H1 (cell line): ENCODE results near the gene ZNF423. TPM values are rescaled to one million over a fixed set of nuclear protein-coding genes. Genes with fewer than 3 reads are reported as not detected.

Experiments
- CTCF ChIA-PET: fragments of 300-600 bp; sonication (Branson Sonifier 250); formaldehyde crosslinking; loops from one replicate; lab custom pipeline; 2021; ENCODE audit not compliant: partially characterized antibody; lab: Charles Lee
- POLR2A ChIA-PET: fragments of 300-600 bp; sonication (Branson Sonifier 250); formaldehyde crosslinking; loops from one replicate; lab custom pipeline; 2021; ENCODE audit warnings: inconsistent platforms; ENCODE audit not compliant: partially characterized antibody; lab: Charles Lee
- DNase-seq, 2 experiments: peaks; one replicate each; pipeline versions ENCODE4 v3.0.0 to v3.0.0-alpha.2; 2010 to 2022; ENCODE audit warnings: low spot score in 2 of 2, low read depth in 1 of 2, mixed read lengths in 1 of 2
- FAIRE-seq: peaks from 2 replicates; lab custom pipeline; 2011; peaks lifted over from hg19 to GRCh38; lab: Jason Lieb, UNC
- H2AFZ ChIP-seq: 2 replicates; pipeline ENCODE4 v1.8.1; 2012; ENCODE audit warnings: low read length, inconsistent platforms
- H2AK5ac ChIP-seq: 2 replicates; pipeline ENCODE4 v1.6.1; 2013; ENCODE audit warnings: low read depth, low read length
- H2BK120ac ChIP-seq: replicated peaks from 2 replicates; pipeline ENCODE3; 2013; ENCODE audit warnings: low read depth, low read length, inconsistent platforms
- H2BK12ac ChIP-seq: 2 replicates; pipeline ENCODE4 v1.6.1; 2013; ENCODE audit warnings: low read depth, low read length
- H2BK15ac ChIP-seq: 2 replicates; pipeline ENCODE4 v1.6.1; 2013; ENCODE audit warnings: low read length
- H2BK20ac ChIP-seq: 2 replicates; pipeline ENCODE4 v1.6.1; 2013; ENCODE audit warnings: low read length
- H2BK5ac ChIP-seq: 2 replicates; pipeline ENCODE4 v1.6.1; 2013; ENCODE audit warnings: low read depth, low read length
- H3K14ac ChIP-seq: 2 replicates; pipeline ENCODE4 v1.6.1; 2013; ENCODE audit warnings: inconsistent platforms; ENCODE audit not compliant: insufficient read length
- H3K18ac ChIP-seq: 2 replicates; pipeline ENCODE4 v1.6.1; 2013; ENCODE audit warnings: low read length; ENCODE audit errors: extremely low read depth
- H3K23ac ChIP-seq: 2 replicates; pipeline ENCODE4 v1.6.1; 2013; ENCODE audit warnings: inconsistent platforms; ENCODE audit not compliant: insufficient read length
- H3K23me2 ChIP-seq: 2 replicates; pipeline ENCODE4 v1.6.1; 2013; ENCODE audit warnings: low read depth, low read length
- H3K27ac ChIP-seq: 2 replicates; pipeline ENCODE4 v1.6.1; 2011; ENCODE audit warnings: low read depth, low read length, inconsistent platforms
- H3K27me3 ChIP-seq, 4 experiments: replicated peaks in 1 of 4; 1 replicate in 1 of 4; 2 replicates in 3 of 4; pipeline versions ENCODE4 v1.6.1 to v1.8.1; 2011 to 2013; ENCODE audit warnings: low read length in 3 of 4, mild to moderate bottlenecking in 3 of 4, inconsistent platforms in 2 of 4, mixed read lengths in 2 of 4, moderate library complexity in 1 of 4; ENCODE audit not compliant: control insufficient read depth in 3 of 4, insufficient read depth in 3 of 4; ENCODE audit errors: extremely low read depth in 1 of 4
- H3K36me3 ChIP-seq, 4 experiments: 2 replicates each; pipeline versions ENCODE4 v1.6.1 to v1.8.1; 2011 to 2013; ENCODE audit warnings: mild to moderate bottlenecking in 4 of 4, low read length in 3 of 4, moderate library complexity in 2 of 4, control low read depth in 1 of 4, inconsistent platforms in 1 of 4; ENCODE audit not compliant: insufficient read depth in 4 of 4, control insufficient read depth in 2 of 4
- H3K4ac ChIP-seq: replicated peaks from 2 replicates; pipeline ENCODE3; 2013; ENCODE audit warnings: low read length, low read depth, mixed read lengths, inconsistent platforms; ENCODE audit not compliant: insufficient read length
- H3K4me1 ChIP-seq, 4 experiments: replicated peaks in 1 of 4; 1 replicate in 1 of 4; 2 replicates in 3 of 4; pipeline versions ENCODE4 v1.6.1 to v1.8.1; 2011 to 2013; ENCODE audit warnings: low read length in 3 of 4, inconsistent platforms in 2 of 4, mixed read lengths in 1 of 4; ENCODE audit not compliant: insufficient read depth in 4 of 4, control insufficient read depth in 3 of 4
- H3K4me2 ChIP-seq, 2 experiments: 2 replicates each; pipeline versions ENCODE4 v1.6.1 to v1.8.1; 2011 to 2013; ENCODE audit warnings: low read depth in 2 of 2, low read length in 2 of 2, control low read depth in 1 of 2, inconsistent platforms in 1 of 2, mild to moderate bottlenecking in 1 of 2; ENCODE audit not compliant: insufficient read depth in 1 of 2
- H3K4me3 ChIP-seq, 4 experiments: fragments of 200-600, 300-600 bp in 1 of 4; sonication (generic), shearing (Covaris generic), sonication (Bioruptor Twin) in 1 of 4; 2 replicates each; pipeline versions ENCODE4 v1.5.1 to v1.8.1; 2011 to 2016; ENCODE audit warnings: low read length in 4 of 4, low read depth in 3 of 4, control low read depth in 2 of 4, inconsistent platforms in 2 of 4, mild to moderate bottlenecking in 2 of 4, mixed read lengths in 1 of 4, moderate library complexity in 1 of 4; ENCODE audit not compliant: insufficient read depth in 2 of 4; ENCODE audit errors: extremely low read depth in 1 of 4
- H3K56ac ChIP-seq: replicated peaks from 2 replicates; pipeline ENCODE3; 2013; ENCODE audit warnings: low read depth, mild to moderate bottlenecking, mixed read lengths, low read length, inconsistent platforms; ENCODE audit not compliant: insufficient read length
- H3K79me1 ChIP-seq: 2 replicates; pipeline ENCODE4 v1.6.1; 2013; ENCODE audit warnings: low read depth, low read length, control low read depth
- H3K79me2 ChIP-seq, 2 experiments: 2 replicates each; pipeline versions ENCODE4 v1.6.1 to v1.8.1; 2012 to 2013; ENCODE audit warnings: low read length in 2 of 2, mild to moderate bottlenecking in 2 of 2, inconsistent platforms in 1 of 2; ENCODE audit not compliant: insufficient read depth in 2 of 2, control insufficient read depth in 1 of 2
- H3K9ac ChIP-seq, 4 experiments: replicated peaks in 1 of 4; 1 replicate in 1 of 4; 2 replicates in 3 of 4; pipeline versions ENCODE4 v1.6.1 to v1.8.1; 2011 to 2013; ENCODE audit warnings: low read depth in 3 of 4, low read length in 3 of 4, control low read depth in 2 of 4, mild to moderate bottlenecking in 2 of 4, moderate library complexity in 2 of 4, inconsistent platforms in 1 of 4; ENCODE audit errors: extremely low read depth in 1 of 4
- H3K9me3 ChIP-seq, 2 experiments: 2 replicates each; pipeline versions ENCODE4 v1.6.1 to v1.8.1; 2012 to 2013; ENCODE audit warnings: mild to moderate bottlenecking in 2 of 2, moderate library complexity in 2 of 2, control low read depth in 1 of 2, inconsistent platforms in 1 of 2, low read depth in 1 of 2, low read length in 1 of 2, mixed read lengths in 1 of 2; ENCODE audit not compliant: insufficient read depth in 2 of 2
- H4K20me1 ChIP-seq, 2 experiments: replicated peaks in 1 of 2; 2 replicates each; pipeline versions ENCODE3 to v1.8.1; 2011 to 2013; ENCODE audit warnings: inconsistent platforms in 2 of 2, low read length in 2 of 2, mild to moderate bottlenecking in 1 of 2; ENCODE audit not compliant: insufficient read depth in 2 of 2, control insufficient read depth in 1 of 2
- H4K5ac ChIP-seq: 2 replicates; pipeline ENCODE4 v1.6.1; 2013; ENCODE audit warnings: low read length, low read depth, mixed read lengths, inconsistent platforms; ENCODE audit not compliant: insufficient read length
- H4K8ac ChIP-seq: 2 replicates; pipeline ENCODE4 v1.8.0; 2013; ENCODE audit warnings: mild to moderate bottlenecking, moderate library complexity, low read length, inconsistent platforms; ENCODE audit not compliant: insufficient read depth; ENCODE audit errors: extremely low read depth
- H4K91ac ChIP-seq: replicated peaks from 2 replicates; pipeline ENCODE3; 2013; ENCODE audit warnings: low read length, mixed read lengths, inconsistent platforms; ENCODE audit not compliant: insufficient read length
- CBX5 ChIP-seq: fragments of 300-800, 300-1000 bp; sonication (generic); IDR thresholded peaks from 2 replicates; pipeline ENCODE4 v1.7.1; 2016; ENCODE audit warnings: antibody characterized with exemption, low read length, low read depth
- PHF8 ChIP-seq: fragments of 200-600 bp; sonication (generic); conservative IDR thresholded peaks from 2 replicates; pipeline ENCODE4 v1.7.1; 2012; ENCODE audit warnings: low read depth, mild to moderate bottlenecking, inconsistent platforms, low read length, moderate library complexity
- RNF2 ChIP-seq: fragments of 200-900, 300-1000 bp; sonication (generic); IDR thresholded peaks from 2 replicates; pipeline ENCODE4 v1.7.1; 2016; ENCODE audit warnings: borderline replicate concordance, low read depth, mild to moderate bottlenecking, antibody characterized with exemption, low read length; ENCODE audit not compliant: poor library complexity, severe bottlenecking; ENCODE audit errors: missing control alignments
- TAF1 ChIP-seq: IDR thresholded peaks from 2 replicates; pipeline ENCODE4 v1.6.1; 2011; ENCODE audit warnings: mild to moderate bottlenecking, low read depth, low read length
- ZNF274 ChIP-seq: IDR thresholded peaks from 2 replicates; pipeline ENCODE4 v1.7.0; 2012; ENCODE audit warnings: low read length, borderline replicate concordance; ENCODE audit errors: extremely low read depth
- WGBS, 2 experiments: shearing (Covaris generic) in 1 of 2; methylation state at CpG; one replicate each; pipeline versions ENCODE4 v1.1.6 to v1.1.7; 2013 to 2015; ENCODE audit warnings: low lambda C conversion rate in 2 of 2, mixed read lengths in 2 of 2, inconsistent platforms in 1 of 2, low coverage in 1 of 2, missing lambda C conversion rate in 1 of 2; ENCODE audit not compliant: insufficient replicate concordance in 2 of 2, insufficient coverage in 1 of 2, insufficient read length in 1 of 2; ENCODE audit errors: extremely low coverage in 1 of 2, missing lambda C conversion rate in 1 of 2; 5-methylcytosine and 5-hydroxymethylcytosine counted together
- polyA plus RNA-seq, 7 experiments: library from polyadenylated mRNA; depleted of rRNA in 3 of 7; stranded (reverse) in 5 of 7; unstranded in 2 of 7; fragments of >200 nt in 5 of 7; fragments of 200-250 nt in 2 of 7; gene quantifications; 1 replicate in 5 of 7; 2 replicates in 1 of 7; 4 replicates in 1 of 7; pipeline versions ENCODE4 v1.2.1 to v1.2.3, GENCODE V29; 2011 to 2013; ENCODE audit warnings: missing spikeins in 2 of 7, mixed read lengths in 2 of 7
- total RNA-seq: library from RNA; stranded (reverse); fragmentation: NEBNext Ultra II Directional; extraction: Animal tissue kit (Norgen Biotek cat#: 25700); gene quantifications from 2 replicates; pipeline ENCODE4 v1.2.1, GENCODE V29; 2021

ZNF423 gene
- total and polyA plus RNA-seq, 2 of the 8 experiments (the other 6 are each of a cell fraction or from before 2014, with no cell fraction given): 38.2 to 52.3 TPM

DNA sequence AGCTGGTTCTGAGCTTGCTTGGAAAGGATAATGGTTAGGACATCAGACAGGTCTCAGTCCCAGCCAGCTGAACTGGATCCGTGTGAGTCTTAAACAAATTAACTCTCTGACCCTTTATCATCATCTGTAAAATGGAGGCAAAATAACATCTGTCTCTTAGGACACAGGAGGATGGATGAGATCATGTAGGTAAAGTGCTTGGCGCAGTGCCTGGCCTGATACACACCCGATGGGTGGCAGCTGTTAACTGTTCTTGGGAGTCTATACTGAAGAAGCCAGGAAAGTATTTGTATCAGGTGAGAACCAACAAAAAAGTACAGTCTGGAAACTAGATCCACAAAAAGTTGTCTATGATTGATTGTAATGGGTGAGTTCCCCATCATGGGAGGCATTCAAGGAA lies 293.7 kb downstream of the ZNF423 start:
- CTCF ChIA-PET: interaction anchor here (0.6 to 2.2 kb wide), 7 partner anchors 8 to 141 kb away, joined by 3 to 8 read pairs (median 3); no protein-coding TSS in a partner anchor
- H3K23me2 ChIP-seq: no peaks in the 10 kb centered on the region

More for the DNA sequence above, 293.7 kb downstream of the ZNF423 start:
- no peak overlapping the region for H2BK120ac ChIP-seq
- no peak overlapping the region for H3K56ac ChIP-seq
- H4K20me1 ChIP-seq: no peaks in the 10 kb centered on the region
- H4K8ac ChIP-seq: no peak overlapping the region
- H2BK5ac ChIP-seq: no peak overlapping the region
- no peak overlapping the region for H2BK15ac ChIP-seq
- POLR2A ChIA-PET: interaction anchor here (1.3 kb wide), 1 partner anchor 10 kb away, joined by 3 read pairs; no protein-coding TSS in a partner anchor
- no peak overlapping the region for H3K23ac ChIP-seq
- no peak overlapping the region for H3K4ac ChIP-seq
- no peak overlapping the region for H3K4me2 ChIP-seq
- H2AFZ ChIP-seq: no peak overlapping the region
- WGBS, 2 experiments: 93% methylated on average over 3 of the region's 3 CpGs; no CpG with 5 or more reads in 1 of the 2 experiments
- no peak overlapping the region for H2AK5ac ChIP-seq
- FAIRE-seq: no peak
- H3K4me3 ChIP-seq: no peak overlapping the region
- H3K27me3 ChIP-seq: no peaks in the 10 kb centered on the region; a peak in 3 of 7 replicates
- no peak overlapping the region for H4K5ac ChIP-seq
- no peak overlapping the region for H3K9ac ChIP-seq
- no peak overlapping the region for H2BK12ac ChIP-seq
- no peak for TF ChIP-seq RNF2
- no peak for TF ChIP-seq ZNF274
- TF ChIP-seq PHF8: no peak
- TF ChIP-seq TAF1: no peak
- TF ChIP-seq CBX5: no peak
- TF ChIP-seq, all 59 proteins: peak for 0
- no peaks in the 10 kb centered on the region for H3K36me3 ChIP-seq
- H3K27ac ChIP-seq: no peak overlapping the region
- H3K18ac ChIP-seq: no peak overlapping the region
- no peaks in the 10 kb centered on the region for H3K79me2 ChIP-seq
- no peaks in the 10 kb centered on the region for H3K9me3 ChIP-seq
- no peaks in the 10 kb centered on the region; the same call in 1 of the 2 replicates for H3K79me1 ChIP-seq
- H3K14ac ChIP-seq: no peak overlapping the region
- DNase-seq: no peak
- H3K4me1 ChIP-seq: peaks cover 10 to 22% (median 14%) of the 10 kb centered on the region in 4 experiments
- H4K91ac ChIP-seq: no peak overlapping the region
- no peak overlapping the region for H2BK20ac ChIP-seq
